Measurements from ENCODE around the gene SIRPA. TPM values are rescaled to one million over a fixed set of nuclear protein-coding genes. Genes with fewer than 3 reads are reported as not detected.

SIRPA gene
- polyA plus RNA-seq, 1 donor from 2014 or later = 8.0 TPM

DNA sequence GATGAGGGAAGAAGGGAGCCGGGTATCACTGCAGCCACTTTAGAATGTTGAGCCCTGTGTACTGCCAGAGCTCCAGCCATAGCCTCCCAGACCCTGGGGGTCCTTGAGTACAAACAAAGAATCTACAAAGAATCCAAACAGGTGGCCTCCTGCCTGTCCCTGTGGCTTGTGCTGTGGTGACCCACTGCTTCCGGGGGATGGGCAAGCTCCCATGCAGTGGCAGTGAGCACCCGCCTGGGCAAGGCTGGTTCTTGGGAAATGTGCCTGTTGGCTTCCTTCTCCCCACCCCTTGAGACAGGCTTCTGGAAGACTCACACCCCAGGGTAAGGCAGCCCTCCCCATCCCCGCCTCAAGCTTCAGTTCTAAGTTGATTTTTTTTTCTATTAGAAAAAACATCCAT, 13.9 kb downstream of the SIRPA start:
- no peaks in the 10 kb centered on the region for H3K79me2 ChIP-seq (replicated peaks; ENCODE audit: insufficient read depth, low read length)
- H3K27ac ChIP-seq (ENCODE audit: low read length) = no peak overlapping the region

DNA sequence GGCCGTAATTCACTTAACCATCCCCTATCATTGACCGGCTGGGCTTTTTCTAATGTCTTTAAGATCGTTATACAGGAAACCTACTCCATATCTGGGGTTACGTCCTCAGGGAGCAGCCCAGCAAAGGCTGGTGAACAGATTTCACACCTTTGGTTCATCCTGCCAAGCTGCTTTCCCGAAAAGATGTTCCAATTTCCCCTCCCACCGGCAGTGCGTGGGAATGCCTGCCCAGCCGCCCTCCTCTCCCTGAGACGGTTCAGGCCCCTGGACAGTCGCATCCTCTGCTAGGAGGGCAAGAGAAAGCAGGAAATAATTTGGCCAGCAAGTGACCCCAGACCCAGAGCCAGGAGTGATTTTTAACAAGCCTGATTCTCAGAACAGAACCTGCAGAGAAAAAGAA, 16.3 kb downstream of the SIRPA start:
- Histone ChIP-seq H3K27me3 (ENCODE audit: insufficient read depth, low read depth, low read length) (no peaks in the 10 kb centered on the region), H3K4me2 (ENCODE audit: low read length) (no peak overlapping the region), H4K20me1 (ENCODE audit: insufficient read depth) (no peaks in the 10 kb centered on the region), H3K9me3 (ENCODE audit: low read length) (no peaks in the 10 kb centered on the region), H3K36me3 (ENCODE audit: insufficient read depth, low read length) (no peaks in the 10 kb centered on the region), H3K79me2 (replicated peaks; ENCODE audit: insufficient read depth, low read length) (no peaks in the 10 kb centered on the region), H3K9me2 (ENCODE audit: insufficient read depth, low read length) (no peaks in the 10 kb centered on the region), H3F3A (ENCODE audit: insufficient read depth, low read length, poor library complexity, severe bottlenecking) (no peaks in the 10 kb centered on the region), H2AFZ (ENCODE audit: low read depth, low read length) (no peak overlapping the region), H3K27ac (ENCODE audit: low read length) (no peak overlapping the region), H3K9ac (ENCODE audit: low read length) (no peak overlapping the region), H3K4me3 (ENCODE audit: low read length) (no peak overlapping the region)
- TF ChIP-seq TAF1 (IDR thresholded peaks at IDR 0.05; ENCODE audit: low read depth) (no peak), MXI1 (conservative IDR thresholded peaks at IDR 0.05; ENCODE audit: poor library complexity, severe bottlenecking) (no peak), SMC3 (conservative IDR thresholded peaks at IDR 0.05; ENCODE audit: poor library complexity) (no peak), RAD21 (conservative IDR thresholded peaks at IDR 0.05) (no peak), POLR2AphosphoS5 (IDR thresholded peaks at IDR 0.05) (no peak), EP300 (conservative IDR thresholded peaks at IDR 0.05; ENCODE audit: poor library complexity, severe bottlenecking) (no peak), EZH2 (IDR thresholded peaks at IDR 0.05; ENCODE audit: borderline replicate concordance, insufficient read depth, low read length, poor library complexity, severe bottlenecking) (no peak)
- TF ChIP-seq, protein P1, sequence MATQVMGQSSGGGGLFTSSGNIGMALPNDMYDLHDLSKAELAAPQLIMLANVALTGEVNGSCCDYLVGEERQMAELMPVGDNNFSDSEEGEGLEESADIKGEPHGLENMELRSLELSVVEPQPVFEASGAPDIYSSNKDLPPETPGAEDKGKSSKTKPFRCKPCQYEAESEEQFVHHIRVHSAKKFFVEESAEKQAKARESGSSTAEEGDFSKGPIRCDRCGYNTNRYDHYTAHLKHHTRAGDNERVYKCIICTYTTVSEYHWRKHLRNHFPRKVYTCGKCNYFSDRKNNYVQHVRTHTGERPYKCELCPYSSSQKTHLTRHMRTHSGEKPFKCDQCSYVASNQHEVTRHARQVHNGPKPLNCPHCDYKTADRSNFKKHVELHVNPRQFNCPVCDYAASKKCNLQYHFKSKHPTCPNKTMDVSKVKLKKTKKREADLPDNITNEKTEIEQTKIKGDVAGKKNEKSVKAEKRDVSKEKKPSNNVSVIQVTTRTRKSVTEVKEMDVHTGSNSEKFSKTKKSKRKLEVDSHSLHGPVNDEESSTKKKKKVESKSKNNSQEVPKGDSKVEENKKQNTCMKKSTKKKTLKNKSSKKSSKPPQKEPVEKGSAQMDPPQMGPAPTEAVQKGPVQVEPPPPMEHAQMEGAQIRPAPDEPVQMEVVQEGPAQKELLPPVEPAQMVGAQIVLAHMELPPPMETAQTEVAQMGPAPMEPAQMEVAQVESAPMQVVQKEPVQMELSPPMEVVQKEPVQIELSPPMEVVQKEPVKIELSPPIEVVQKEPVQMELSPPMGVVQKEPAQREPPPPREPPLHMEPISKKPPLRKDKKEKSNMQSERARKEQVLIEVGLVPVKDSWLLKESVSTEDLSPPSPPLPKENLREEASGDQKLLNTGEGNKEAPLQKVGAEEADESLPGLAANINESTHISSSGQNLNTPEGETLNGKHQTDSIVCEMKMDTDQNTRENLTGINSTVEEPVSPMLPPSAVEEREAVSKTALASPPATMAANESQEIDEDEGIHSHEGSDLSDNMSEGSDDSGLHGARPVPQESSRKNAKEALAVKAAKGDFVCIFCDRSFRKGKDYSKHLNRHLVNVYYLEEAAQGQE (IDR thresholded peaks at IDR 0.05; ENCODE audit: borderline replicate concordance) = no peak
- TF ChIP-seq, protein P2, sequence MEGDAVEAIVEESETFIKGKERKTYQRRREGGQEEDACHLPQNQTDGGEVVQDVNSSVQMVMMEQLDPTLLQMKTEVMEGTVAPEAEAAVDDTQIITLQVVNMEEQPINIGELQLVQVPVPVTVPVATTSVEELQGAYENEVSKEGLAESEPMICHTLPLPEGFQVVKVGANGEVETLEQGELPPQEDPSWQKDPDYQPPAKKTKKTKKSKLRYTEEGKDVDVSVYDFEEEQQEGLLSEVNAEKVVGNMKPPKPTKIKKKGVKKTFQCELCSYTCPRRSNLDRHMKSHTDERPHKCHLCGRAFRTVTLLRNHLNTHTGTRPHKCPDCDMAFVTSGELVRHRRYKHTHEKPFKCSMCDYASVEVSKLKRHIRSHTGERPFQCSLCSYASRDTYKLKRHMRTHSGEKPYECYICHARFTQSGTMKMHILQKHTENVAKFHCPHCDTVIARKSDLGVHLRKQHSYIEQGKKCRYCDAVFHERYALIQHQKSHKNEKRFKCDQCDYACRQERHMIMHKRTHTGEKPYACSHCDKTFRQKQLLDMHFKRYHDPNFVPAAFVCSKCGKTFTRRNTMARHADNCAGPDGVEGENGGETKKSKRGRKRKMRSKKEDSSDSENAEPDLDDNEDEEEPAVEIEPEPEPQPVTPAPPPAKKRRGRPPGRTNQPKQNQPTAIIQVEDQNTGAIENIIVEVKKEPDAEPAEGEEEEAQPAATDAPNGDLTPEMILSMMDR (IDR thresholded peaks at IDR 0.05; ENCODE audit: poor library complexity, severe bottlenecking) = no peak

More for the DNA sequence above, 13.9 kb downstream of the SIRPA start:
- Histone ChIP-seq H3K4me3 (ENCODE audit: low read length) (no peak overlapping the region), H2AFZ (ENCODE audit: low read depth, low read length) (no peak overlapping the region), H3K9me2 (ENCODE audit: insufficient read depth, low read length) (no peaks in the 10 kb centered on the region), H3K36me3 (ENCODE audit: insufficient read depth, low read length) (no peaks in the 10 kb centered on the region), H3K27me3 (ENCODE audit: insufficient read depth, low read depth, low read length) (no peaks in the 10 kb centered on the region), H3F3A (ENCODE audit: insufficient read depth, low read length, poor library complexity, severe bottlenecking) (no peaks in the 10 kb centered on the region), H3K4me2 (ENCODE audit: low read length) (no peak overlapping the region), H3K9ac (ENCODE audit: low read length) (no peak overlapping the region), H3K9me3 (ENCODE audit: low read length) (no peaks in the 10 kb centered on the region), H4K20me1 (ENCODE audit: insufficient read depth) (no peaks in the 10 kb centered on the region)
- no peak for TF ChIP-seq POLR2AphosphoS5 (IDR thresholded peaks at IDR 0.05)
- no peak for TF ChIP-seq SMC3 (conservative IDR thresholded peaks at IDR 0.05; ENCODE audit: poor library complexity)
- no peak for TF ChIP-seq RAD21 (conservative IDR thresholded peaks at IDR 0.05)
- TF ChIP-seq TAF1 (IDR thresholded peaks at IDR 0.05; ENCODE audit: low read depth) = no peak

DNA sequence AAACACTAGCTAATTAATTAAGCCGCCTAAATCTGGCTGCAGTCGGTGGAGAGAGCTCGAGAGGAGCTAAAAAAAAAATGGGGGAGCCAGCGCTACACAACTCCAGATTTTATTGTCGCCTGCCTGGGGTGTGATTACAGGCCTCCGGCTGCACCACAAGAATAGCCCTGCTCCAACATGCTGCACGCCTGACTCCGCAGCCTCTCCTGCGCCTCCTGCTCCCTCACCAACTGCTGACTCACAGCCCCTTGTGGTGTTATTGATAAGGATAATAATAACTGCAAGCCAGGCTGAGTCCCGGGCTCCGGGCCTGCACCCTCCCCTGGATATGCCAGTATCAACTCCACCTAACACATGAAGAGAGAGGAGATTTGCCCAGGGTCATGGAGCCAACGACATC, 16.8 kb downstream of the SIRPA start:
- Histone ChIP-seq H3F3A (ENCODE audit: insufficient read depth, low read length, poor library complexity, severe bottlenecking) (no peaks in the 10 kb centered on the region), H4K20me1 (ENCODE audit: insufficient read depth) (no peaks in the 10 kb centered on the region), H3K4me3 (ENCODE audit: low read length) (no peak overlapping the region), H3K79me2 (replicated peaks; ENCODE audit: insufficient read depth, low read length) (no peaks in the 10 kb centered on the region), H3K9me2 (ENCODE audit: insufficient read depth, low read length) (no peaks in the 10 kb centered on the region), H2AFZ (ENCODE audit: low read depth, low read length) (no peak overlapping the region), H3K27me3 (ENCODE audit: insufficient read depth, low read depth, low read length) (no peaks in the 10 kb centered on the region), H3K4me2 (ENCODE audit: low read length) (no peak overlapping the region), H3K36me3 (ENCODE audit: insufficient read depth, low read length) (no peaks in the 10 kb centered on the region), H3K27ac (ENCODE audit: low read length) (no peak overlapping the region), H3K9ac (ENCODE audit: low read length) (no peak overlapping the region), H3K9me3 (ENCODE audit: low read length) (no peaks in the 10 kb centered on the region)
- no peak for TF ChIP-seq TAF1 (IDR thresholded peaks at IDR 0.05; ENCODE audit: low read depth)
- TF ChIP-seq, protein P2 (IDR thresholded peaks at IDR 0.05; ENCODE audit: poor library complexity, severe bottlenecking) = no peak
- TF ChIP-seq, protein P1 (IDR thresholded peaks at IDR 0.05; ENCODE audit: borderline replicate concordance) = no peak
- TF ChIP-seq SMC3 (conservative IDR thresholded peaks at IDR 0.05; ENCODE audit: poor library complexity) = no peak
- no peak for TF ChIP-seq MXI1 (conservative IDR thresholded peaks at IDR 0.05; ENCODE audit: poor library complexity, severe bottlenecking)
- no peak for TF ChIP-seq RAD21 (conservative IDR thresholded peaks at IDR 0.05)
- TF ChIP-seq POLR2AphosphoS5 (IDR thresholded peaks at IDR 0.05) = no peak
- TF ChIP-seq EP300 (conservative IDR thresholded peaks at IDR 0.05; ENCODE audit: poor library complexity, severe bottlenecking) = no peak
- no peak for TF ChIP-seq EZH2 (IDR thresholded peaks at IDR 0.05; ENCODE audit: borderline replicate concordance, insufficient read depth, low read length, poor library complexity, severe bottlenecking)

Data from neural cell (in vitro differentiated cells).